Measurements from ENCODE around the gene C1QTNF7. TPM values are rescaled to one million over a fixed set of nuclear protein-coding genes. Genes with fewer than 3 reads are reported as not detected.

C1QTNF7 gene
- total and polyA plus RNA-seq, 2 experiments from 2014 or later = not detected

- Histone ChIP-seq H4K20me1 (ENCODE audit: insufficient read depth) (no peaks in the 10 kb centered on the region), H3K4me2 (ENCODE audit: unreplicated experiment) (peak overlapping the region; percentile 60), H2AFZ (no peak overlapping the region), H3K27ac (peak overlapping the region; percentile 62), H3K9me3 (ENCODE audit: low read depth) (no peaks in the 10 kb centered on the region), H3K4me1 (ENCODE audit: insufficient read depth) (peaks cover 37% of the 10 kb centered on the region), H3K79me2 (ENCODE audit: insufficient read depth) (no peaks in the 10 kb centered on the region), H3K27me3 (replicated peaks; ENCODE audit: insufficient read depth) (no peaks in the 10 kb centered on the region), H3F3A (ENCODE audit: insufficient read depth) (peaks cover 35% of the 10 kb centered on the region), H3K36me3 (ENCODE audit: low read depth) (no peaks in the 10 kb centered on the region), H3K9ac (no peak overlapping the region), H3K9me2 (ENCODE audit: insufficient read depth) (no peaks in the 10 kb centered on the region), H3K4me3 (peak overlapping the region; percentile 29)
- no peak for TF ChIP-seq EZH2 (IDR thresholded peaks at IDR 0.05; ENCODE audit: insufficient read depth, poor library complexity, severe bottlenecking)
- TF ChIP-seq EZH2phosphoT487 (IDR thresholded peaks at IDR 0.05; ENCODE audit: insufficient read depth, low read depth) = no peak
- 3 to 7% methylated on average over 1 of the region's 1 CpG for WGBS, 2 experiments (ENCODE audit: low coverage in 1 of 2, low lambda C conversion rate in 2 of 2, missing lambda C conversion rate in 2 of 2)
- in situ Hi-C loops (cut with MboI) = loop anchor here (5.0 kb wide), 1 partner anchor 214 kb away; no protein-coding TSS in a partner anchor
- peak; percentile 46 for DNase-seq
Measured at GRCh38 chr4:15451181-15451865, 23.5 kb downstream of the C1QTNF7 start.

- WGBS, 2 experiments (ENCODE audit: low coverage in 1 of 2, low lambda C conversion rate in 2 of 2, missing lambda C conversion rate in 2 of 2) = 0% methylated on average over 4 of the region's 4 CpGs
- H3F3A ChIP-seq (ENCODE audit: insufficient read depth) = peaks cover 35% of the 10 kb centered on the region
- peaks cover 37% of the 10 kb centered on the region for H3K4me1 ChIP-seq (ENCODE audit: insufficient read depth)
- H3K27ac ChIP-seq = peak overlapping the region; percentile 62
- peak overlapping the region; percentile 29 for H3K4me3 ChIP-seq
- H3K27me3 ChIP-seq (replicated peaks; ENCODE audit: insufficient read depth) = no peaks in the 10 kb centered on the region
- no peaks in the 10 kb centered on the region for H3K9me3 ChIP-seq (ENCODE audit: low read depth)
- TF ChIP-seq EZH2 (IDR thresholded peaks at IDR 0.05; ENCODE audit: insufficient read depth, poor library complexity, severe bottlenecking) (no peak), EZH2phosphoT487 (IDR thresholded peaks at IDR 0.05; ENCODE audit: insufficient read depth, low read depth) (0 out of 2 replicates have a peak, but pooled peaks have one; percentile 73)
- H2AFZ ChIP-seq = no peak overlapping the region
- H3K4me2 ChIP-seq (ENCODE audit: unreplicated experiment) = peak overlapping the region; percentile 70
- H4K20me1 ChIP-seq (ENCODE audit: insufficient read depth) = no peaks in the 10 kb centered on the region
- in situ Hi-C loops (cut with MboI) = loop anchor here (5.0 kb wide), 1 partner anchor 215 kb away; no protein-coding TSS in a partner anchor
- DNase-seq = peak; percentile 94
- no peaks in the 10 kb centered on the region for H3K79me2 ChIP-seq (ENCODE audit: insufficient read depth)
- no peaks in the 10 kb centered on the region for H3K36me3 ChIP-seq (ENCODE audit: low read depth)
- no peak overlapping the region for H3K9ac ChIP-seq
- H3K9me2 ChIP-seq (ENCODE audit: insufficient read depth) = no peaks in the 10 kb centered on the region
Measured at GRCh38 chr4:15451866-15452765, 24.3 kb downstream of the C1QTNF7 start.

GRCh38 chr4:15455290-15455689 lies 27.5 kb downstream of the C1QTNF7 start:
- Histone ChIP-seq H3K9ac (no peak overlapping the region), H3K9me2 (ENCODE audit: insufficient read depth) (no peaks in the 10 kb centered on the region), H3K4me1 (ENCODE audit: insufficient read depth) (peaks cover 43% of the 10 kb centered on the region), H2AFZ (no peak overlapping the region), H3K79me2 (ENCODE audit: insufficient read depth) (no peaks in the 10 kb centered on the region), H3K9me3 (ENCODE audit: low read depth) (no peaks in the 10 kb centered on the region), H3K27me3 (replicated peaks; ENCODE audit: insufficient read depth) (peaks cover 12% of the 10 kb centered on the region), H3K4me2 (ENCODE audit: unreplicated experiment) (no peak overlapping the region), H3F3A (ENCODE audit: insufficient read depth) (peaks cover 27% of the 10 kb centered on the region), H3K4me3 (no peak overlapping the region), H3K36me3 (ENCODE audit: low read depth) (no peaks in the 10 kb centered on the region), H4K20me1 (ENCODE audit: insufficient read depth) (no peaks in the 10 kb centered on the region), H3K27ac (no peak overlapping the region)
- 26 to 27% methylated on average over 3 of the region's 3 CpGs for WGBS, 2 experiments (ENCODE audit: low coverage in 1 of 2, low lambda C conversion rate in 2 of 2, missing lambda C conversion rate in 2 of 2)
- DNase-seq = peak; percentile 93
- TF ChIP-seq EZH2phosphoT487 (IDR thresholded peaks at IDR 0.05; ENCODE audit: insufficient read depth, low read depth) (no peak), EZH2 (IDR thresholded peaks at IDR 0.05; ENCODE audit: insufficient read depth, poor library complexity, severe bottlenecking) (no peak)
- in situ Hi-C loops (cut with MboI) = no loop called here

GRCh38 chr4:15457406-15458201 lies 29.8 kb downstream of the C1QTNF7 start:
- Histone ChIP-seq H3K9me2 (ENCODE audit: insufficient read depth) (no peaks in the 10 kb centered on the region), H4K20me1 (ENCODE audit: insufficient read depth) (no peaks in the 10 kb centered on the region), H3K27me3 (replicated peaks; ENCODE audit: insufficient read depth) (peaks cover 30% of the 10 kb centered on the region), H3K9ac (no peak overlapping the region), H3K36me3 (ENCODE audit: low read depth) (no peaks in the 10 kb centered on the region), H3K27ac (no peak overlapping the region), H3K4me1 (ENCODE audit: insufficient read depth) (peaks cover 24% of the 10 kb centered on the region), H3K4me2 (ENCODE audit: unreplicated experiment) (no peak overlapping the region), H3K9me3 (ENCODE audit: low read depth) (no peaks in the 10 kb centered on the region), H3F3A (ENCODE audit: insufficient read depth) (peaks cover 5% of the 10 kb centered on the region), H3K79me2 (ENCODE audit: insufficient read depth) (no peaks in the 10 kb centered on the region), H3K4me3 (no peak overlapping the region), H2AFZ (no peak overlapping the region)
- 35 to 36% methylated on average over 7 of the region's 7 CpGs for WGBS, 2 experiments (ENCODE audit: low coverage in 1 of 2, low lambda C conversion rate in 2 of 2, missing lambda C conversion rate in 2 of 2)
- peak; percentile 78 for DNase-seq
- in situ Hi-C loops (cut with MboI) = no loop called here
- no peak for TF ChIP-seq EZH2 (IDR thresholded peaks at IDR 0.05; ENCODE audit: insufficient read depth, poor library complexity, severe bottlenecking)
- no peak for TF ChIP-seq EZH2phosphoT487 (IDR thresholded peaks at IDR 0.05; ENCODE audit: insufficient read depth, low read depth)
